Measurements from ENCODE around the gene ADORA1.

Gene ADORA1

GRCh38 chr1:203121186-203122015 is 6.1 kb upstream of the ADORA1 start:
- WGBS (ENCODE audit: insufficient coverage), result 34% methylated on average over 9 of the region's 11 CpGs
- ChIA-PET POLR2A (interaction anchor here (1.3 to 1.4 kb wide), 2 partner anchors 15 to 81 kb away, joined by 3 read pairs; no protein-coding TSS in a partner anchor), CTCF (interaction anchor here (0.6 to 25.2 kb wide), 12 partner anchors 9 to 146 kb away, joined by 3 to 313 read pairs (median 3); partner anchors contain the start of gene MYBPH)
- peaks cover 0 to 14% (median 9%) of the 10 kb centered on the region in 4 experiments for H3K4me1 ChIP-seq (ENCODE audit: control extremely low read depth in 1 of 4, control insufficient read depth in 4 of 4, insufficient read depth in 4 of 4, low read length in 3 of 4)
- no peak overlapping the region for H3K27ac ChIP-seq (ENCODE audit: insufficient read depth in 1 of 2, low read depth in 1 of 2, low read length in 2 of 2, poor library complexity in 1 of 2, severe bottlenecking in 2 of 2)
- no peak overlapping the region for H3K4me3 ChIP-seq (ENCODE audit: control insufficient read depth in 1 of 7, extremely low read depth in 1 of 7, insufficient read depth in 4 of 7, low read depth in 2 of 7, low read length in 6 of 7)
- H3K27me3 ChIP-seq (replicated peaks in 2 of 5; ENCODE audit: control insufficient read depth in 4 of 5, insufficient read depth in 5 of 5, low read length in 4 of 5), result peaks cover 3 to 90% (median 30%) of the 10 kb centered on the region in 5 experiments
- H3K9me3 ChIP-seq (ENCODE audit: control extremely low read depth in 1 of 5, control insufficient read depth in 4 of 5, insufficient read depth in 2 of 5, low read depth in 1 of 5, low read length in 4 of 5), result no peaks in the 10 kb centered on the region
- H3K36me3 ChIP-seq (ENCODE audit: control insufficient read depth in 4 of 4, insufficient read depth in 4 of 4, low read length in 3 of 4), result no peaks in the 10 kb centered on the region
- DNase-seq, result peak; percentile 30 to 56 (median 54)

- H3K4me1 ChIP-seq (ENCODE audit: control extremely low read depth in 1 of 4, control insufficient read depth in 4 of 4, insufficient read depth in 4 of 4, low read length in 3 of 4), result peaks cover 0 to 19% (median 9%) of the 10 kb centered on the region in 4 experiments
- no peak overlapping the region for H3K4me3 ChIP-seq (ENCODE audit: control insufficient read depth in 1 of 7, extremely low read depth in 1 of 7, insufficient read depth in 4 of 7, low read depth in 2 of 7, low read length in 6 of 7)
- 100% methylated on average over 2 of the region's 2 CpGs for WGBS (ENCODE audit: insufficient coverage)
- ChIA-PET POLR2A (interaction anchor here (0.6 to 1.4 kb wide), 2 partner anchors 9 to 14 kb away, joined by 3 read pairs; no protein-coding TSS in a partner anchor), CTCF (interaction anchor here (1.2 to 25.2 kb wide), 5 partner anchors 12 to 93 kb away, joined by 3 to 313 read pairs (median 26); partner anchors contain the start of gene MYBPH)
- H3K9me3 ChIP-seq (ENCODE audit: control extremely low read depth in 1 of 5, control insufficient read depth in 4 of 5, insufficient read depth in 2 of 5, low read depth in 1 of 5, low read length in 4 of 5), result no peaks in the 10 kb centered on the region
- H3K27ac ChIP-seq (ENCODE audit: insufficient read depth in 1 of 2, low read depth in 1 of 2, low read length in 2 of 2, poor library complexity in 1 of 2, severe bottlenecking in 2 of 2), result no peak overlapping the region
- peaks cover 3 to 91% (median 34%) of the 10 kb centered on the region in 5 experiments for H3K27me3 ChIP-seq (replicated peaks in 2 of 5; ENCODE audit: control insufficient read depth in 4 of 5, insufficient read depth in 5 of 5, low read length in 4 of 5)
- no peak for DNase-seq
- H3K36me3 ChIP-seq (ENCODE audit: control insufficient read depth in 4 of 4, insufficient read depth in 4 of 4, low read length in 3 of 4), result no peaks in the 10 kb centered on the region
These were observed 5.4 kb upstream of the ADORA1 start for GRCh38 chr1:203122159-203122558.

- WGBS (ENCODE audit: insufficient coverage), result 66% methylated on average over 4 of the region's 5 CpGs
- H3K27me3 ChIP-seq (replicated peaks in 2 of 5; ENCODE audit: control insufficient read depth in 4 of 5, insufficient read depth in 5 of 5, low read length in 4 of 5), result peaks cover 3 to 91% (median 34%) of the 10 kb centered on the region in 5 experiments
- H3K27ac ChIP-seq (ENCODE audit: insufficient read depth in 1 of 2, low read depth in 1 of 2, low read length in 2 of 2, poor library complexity in 1 of 2, severe bottlenecking in 2 of 2), result no peak overlapping the region
- ChIA-PET CTCF (interaction anchor here (4.1 to 25.2 kb wide), 3 partner anchors 43 to 91 kb away, joined by 26 to 313 read pairs (median 54); partner anchors contain the start of gene MYBPH), POLR2A (no interaction called here)
- DNase-seq, result no peak
- H3K4me3 ChIP-seq (ENCODE audit: control insufficient read depth in 1 of 7, extremely low read depth in 1 of 7, insufficient read depth in 4 of 7, low read depth in 2 of 7, low read length in 6 of 7), result no peak overlapping the region
- H3K9me3 ChIP-seq (ENCODE audit: control extremely low read depth in 1 of 5, control insufficient read depth in 4 of 5, insufficient read depth in 2 of 5, low read depth in 1 of 5, low read length in 4 of 5), result no peaks in the 10 kb centered on the region
- no peaks in the 10 kb centered on the region for H3K36me3 ChIP-seq (ENCODE audit: control insufficient read depth in 4 of 4, insufficient read depth in 4 of 4, low read length in 3 of 4)
- peaks cover 0 to 32% (median 17%) of the 10 kb centered on the region in 4 experiments for H3K4me1 ChIP-seq (ENCODE audit: control extremely low read depth in 1 of 4, control insufficient read depth in 4 of 4, insufficient read depth in 4 of 4, low read length in 3 of 4)
These were observed 3.5 kb upstream of the ADORA1 start for GRCh38 chr1:203124011-203124410.

- peaks cover 3 to 89% (median 39%) of the 10 kb centered on the region in 5 experiments for H3K27me3 ChIP-seq (replicated peaks in 2 of 5; ENCODE audit: control insufficient read depth in 4 of 5, insufficient read depth in 5 of 5, low read length in 4 of 5)
- ChIA-PET POLR2A (no interaction called here), CTCF (interaction anchor here (1.0 to 25.2 kb wide), 5 partner anchors 9 to 84 kb away, joined by 3 to 313 read pairs (median 8); partner anchors contain the start of gene MYBPH)
- DNase-seq, result no peak
- H3K27ac ChIP-seq (ENCODE audit: insufficient read depth in 1 of 2, low read depth in 1 of 2, low read length in 2 of 2, poor library complexity in 1 of 2, severe bottlenecking in 2 of 2), result no peak overlapping the region
- H3K4me1 ChIP-seq (ENCODE audit: control extremely low read depth in 1 of 4, control insufficient read depth in 4 of 4, insufficient read depth in 4 of 4, low read length in 3 of 4), result peaks cover 0 to 32% (median 17%) of the 10 kb centered on the region in 4 experiments
- no peak overlapping the region for H3K4me3 ChIP-seq (ENCODE audit: control insufficient read depth in 1 of 7, extremely low read depth in 1 of 7, insufficient read depth in 4 of 7, low read depth in 2 of 7, low read length in 6 of 7)
- no peaks in the 10 kb centered on the region for H3K36me3 ChIP-seq (ENCODE audit: control insufficient read depth in 4 of 4, insufficient read depth in 4 of 4, low read length in 3 of 4)
- no peaks in the 10 kb centered on the region for H3K9me3 ChIP-seq (ENCODE audit: control extremely low read depth in 1 of 5, control insufficient read depth in 4 of 5, insufficient read depth in 2 of 5, low read depth in 1 of 5, low read length in 4 of 5)
- 78% methylated on average over 5 of the region's 5 CpGs for WGBS (ENCODE audit: insufficient coverage)
These were observed 2.8 kb upstream of the ADORA1 start for GRCh38 chr1:203124546-203125317.

GRCh38 chr1:203126151-203126865 is 1.2 kb upstream of the ADORA1 start:
- H3K9me3 ChIP-seq (ENCODE audit: control extremely low read depth in 1 of 5, control insufficient read depth in 4 of 5, insufficient read depth in 2 of 5, low read depth in 1 of 5, low read length in 4 of 5), result no peaks in the 10 kb centered on the region
- CTCF ChIA-PET, result interaction anchor here (0.5 to 25.2 kb wide), 16 partner anchors 8 to 445 kb away, joined by 3 to 313 read pairs (median 4); partner anchors contain the start of gene MYBPH
- H3K4me3 ChIP-seq (ENCODE audit: control insufficient read depth in 1 of 7, extremely low read depth in 1 of 7, insufficient read depth in 4 of 7, low read depth in 2 of 7, low read length in 6 of 7), result no peak overlapping the region
- POLR2A ChIA-PET, result no interaction called here
- 24% methylated on average over 5 of the region's 8 CpGs for WGBS (ENCODE audit: insufficient coverage)
- no peaks in the 10 kb centered on the region for H3K36me3 ChIP-seq (ENCODE audit: control insufficient read depth in 4 of 4, insufficient read depth in 4 of 4, low read length in 3 of 4)
- peaks cover 0 to 28% (median 13%) of the 10 kb centered on the region in 4 experiments for H3K4me1 ChIP-seq (ENCODE audit: control extremely low read depth in 1 of 4, control insufficient read depth in 4 of 4, insufficient read depth in 4 of 4, low read length in 3 of 4)
- no peak overlapping the region for H3K27ac ChIP-seq (ENCODE audit: insufficient read depth in 1 of 2, low read depth in 1 of 2, low read length in 2 of 2, poor library complexity in 1 of 2, severe bottlenecking in 2 of 2)
- H3K27me3 ChIP-seq (replicated peaks in 2 of 5; ENCODE audit: control insufficient read depth in 4 of 5, insufficient read depth in 5 of 5, low read length in 4 of 5), result peaks cover 3 to 83% (median 41%) of the 10 kb centered on the region in 5 experiments
- peak in 2 of 3 donors; percentile 21 to 22 for DNase-seq

- Histone ChIP-seq H3K4me3 (ENCODE audit: control insufficient read depth in 1 of 7, extremely low read depth in 1 of 7, insufficient read depth in 4 of 7, low read depth in 2 of 7, low read length in 6 of 7) (peak overlapping the region in 1 of 7 experiments; percentile 50), H3K36me3 (ENCODE audit: control insufficient read depth in 4 of 4, insufficient read depth in 4 of 4, low read length in 3 of 4) (no peaks in the 10 kb centered on the region), H3K27ac (ENCODE audit: insufficient read depth in 1 of 2, low read depth in 1 of 2, low read length in 2 of 2, poor library complexity in 1 of 2, severe bottlenecking in 2 of 2) (no peak overlapping the region), H3K27me3 (replicated peaks in 2 of 5; ENCODE audit: control insufficient read depth in 4 of 5, insufficient read depth in 5 of 5, low read length in 4 of 5) (peaks cover 3 to 82% (median 47%) of the 10 kb centered on the region in 5 experiments), H3K4me1 (ENCODE audit: control extremely low read depth in 1 of 4, control insufficient read depth in 4 of 4, insufficient read depth in 4 of 4, low read length in 3 of 4) (peaks cover 0 to 21% (median 8%) of the 10 kb centered on the region in 4 experiments), H3K9me3 (ENCODE audit: control extremely low read depth in 1 of 5, control insufficient read depth in 4 of 5, insufficient read depth in 2 of 5, low read depth in 1 of 5, low read length in 4 of 5) (no peaks in the 10 kb centered on the region)
- DNase-seq, result no peak
- WGBS (ENCODE audit: insufficient coverage), result 10% methylated on average over 6 of the region's 12 CpGs
- CTCF ChIA-PET, result interaction anchor here (0.5 to 25.2 kb wide), 15 partner anchors 9 to 444 kb away, joined by 3 to 313 read pairs (median 3); partner anchors contain the start of gene MYBPH
- POLR2A ChIA-PET, result no interaction called here
These were observed 460 bp upstream of the ADORA1 start for GRCh38 chr1:203126866-203127665.

All from common myeloid progenitor, CD34-positive (primary cell).